NCI-H128 (cell line): ENCODE results near the gene IFNA21.
"Not testable (repeated sequence)": the region's sequence is repeated elsewhere in the genome, so short reads cannot be mapped to it uniquely, and the experiment has no call there.

Experiments used
- DNase-seq: peaks from one replicate; lab custom pipeline; 2025; ENCODE audit not compliant: unreplicated experiment; lab: John Stamatoyannopoulos, UW

The IFNA21 gene

DNA sequence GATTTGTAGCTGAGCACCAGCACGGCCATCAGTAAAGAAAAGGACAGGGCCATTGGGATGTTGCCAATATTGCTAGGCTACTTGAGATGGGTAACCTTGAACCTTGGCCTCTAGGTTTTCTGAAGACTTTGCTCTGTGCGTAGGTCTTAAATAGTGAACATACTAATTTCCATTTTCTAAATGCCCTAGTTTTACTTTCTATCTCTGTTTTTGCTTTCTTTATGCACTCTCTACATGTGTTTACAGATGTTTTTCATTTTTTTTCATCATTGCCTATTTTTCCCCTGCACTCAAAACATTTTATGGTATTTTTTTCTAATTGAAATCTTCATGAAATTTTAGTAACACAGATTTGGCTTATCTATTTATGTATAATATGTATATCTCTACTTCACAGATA lies at the start of gene IFNA21:
TSS of gene IFNA21 (minus strand) at position 101 of the 400 bp plus-strand sequence. CDS start at position 53, 48 bp downstream.
- not testable (repeated sequence) for DNase-seq

DNA sequence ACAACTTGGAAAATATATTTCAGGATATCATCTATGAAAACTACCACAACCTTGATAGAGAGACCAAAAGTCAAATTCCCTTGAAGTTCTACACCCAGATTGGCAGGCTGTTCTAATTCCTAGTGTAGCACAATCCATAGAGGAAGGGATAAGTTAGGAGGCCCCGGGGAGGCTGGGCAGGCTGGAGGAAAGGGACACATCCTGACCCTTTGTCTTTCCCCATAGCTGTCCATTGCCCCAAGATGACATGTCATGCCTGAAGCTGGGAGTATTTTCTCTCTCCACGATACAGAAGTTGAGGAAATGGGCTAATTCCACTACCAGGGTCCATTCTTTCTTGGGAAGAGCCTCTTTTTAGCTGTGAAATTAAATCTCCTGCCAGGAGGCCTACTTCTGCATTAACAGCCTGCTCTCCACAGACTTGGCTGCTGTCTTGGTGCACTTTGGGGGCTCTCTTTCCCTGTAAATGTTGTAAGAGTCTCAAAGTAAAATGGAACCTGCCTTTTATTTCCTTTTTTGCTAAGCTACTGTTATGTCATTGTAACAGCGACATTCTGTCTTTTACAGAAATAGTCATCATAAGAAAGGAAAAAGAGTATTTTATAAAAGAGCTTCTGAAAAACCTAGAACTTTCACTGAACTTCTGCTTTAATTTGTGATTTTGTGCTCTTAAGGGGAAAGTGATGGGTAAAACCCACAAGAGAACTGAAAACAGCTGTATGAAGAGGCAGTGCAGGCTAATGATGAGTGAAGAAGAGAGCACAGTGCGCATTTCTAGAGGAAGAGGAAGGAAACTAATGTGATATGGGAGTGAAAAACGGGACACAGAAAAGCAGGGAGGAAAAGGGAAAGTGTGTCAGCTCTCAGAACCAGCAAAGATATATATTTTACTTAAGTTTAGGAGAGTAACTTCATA lies 47.2 kb upstream of the IFNA21 start:
- not testable (repeated sequence) for DNase-seq

DNA sequence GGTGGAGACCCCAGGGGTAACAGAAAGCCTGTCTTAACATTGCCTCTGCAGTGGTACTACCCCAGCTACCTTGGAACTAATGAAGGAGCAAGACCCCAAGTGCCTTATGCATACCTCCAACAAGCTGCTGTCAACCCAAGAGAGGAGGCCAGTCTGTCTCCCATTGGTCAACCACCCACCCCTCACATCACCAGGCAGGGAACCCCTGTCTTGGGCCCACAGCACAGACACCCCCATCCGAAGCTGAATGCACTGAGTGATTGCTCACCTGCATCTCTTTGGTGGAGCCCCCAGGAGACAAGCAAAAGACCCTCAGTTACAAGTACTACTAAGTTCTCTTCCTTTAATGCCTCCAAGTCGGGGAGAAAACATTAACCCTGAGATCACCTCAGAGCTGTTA lies 45.7 kb upstream of the IFNA21 start:
- not testable (repeated sequence) for DNase-seq

DNA sequence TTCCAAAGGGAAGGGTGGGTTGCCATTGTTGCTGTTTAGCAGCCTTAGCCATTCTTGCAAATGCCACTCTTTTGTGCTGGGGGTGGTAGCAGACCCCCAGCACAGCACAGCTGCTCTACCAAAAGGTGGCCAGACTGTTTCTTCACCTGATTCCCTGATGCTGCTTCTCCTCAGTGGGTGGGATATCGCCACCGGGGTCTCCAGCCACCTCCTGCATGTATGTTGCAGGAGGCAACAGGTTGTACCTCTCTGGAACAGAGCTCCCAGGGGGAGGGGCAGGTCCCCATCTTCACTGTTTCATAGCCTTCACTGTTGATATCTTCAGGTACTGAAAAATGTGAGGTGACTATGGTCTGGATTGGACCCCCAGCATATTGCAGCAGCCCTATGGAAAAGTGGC lies 44.3 kb upstream of the IFNA21 start:
- not testable (repeated sequence) for DNase-seq

DNA sequence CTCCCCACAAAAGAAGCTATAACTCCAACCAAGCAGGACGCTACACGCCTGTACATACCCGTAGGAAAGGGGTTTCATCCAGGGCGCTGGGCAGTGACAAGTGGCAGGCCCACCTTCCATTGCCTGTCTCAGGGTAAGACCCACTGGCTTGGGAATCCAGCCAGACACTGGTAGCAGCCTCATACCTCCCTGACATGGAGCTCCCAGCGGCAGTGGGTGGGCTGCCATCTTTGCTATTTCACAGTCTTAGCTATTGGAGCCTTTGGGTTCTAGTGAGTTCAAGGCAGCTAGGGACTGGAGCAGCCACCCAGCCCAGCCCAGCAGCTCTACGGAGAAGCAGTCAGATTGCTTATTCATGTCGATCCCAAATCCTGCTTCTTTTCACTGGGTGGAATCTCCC lies 43.9 kb upstream of the IFNA21 start:
- no peak for DNase-seq

DNA sequence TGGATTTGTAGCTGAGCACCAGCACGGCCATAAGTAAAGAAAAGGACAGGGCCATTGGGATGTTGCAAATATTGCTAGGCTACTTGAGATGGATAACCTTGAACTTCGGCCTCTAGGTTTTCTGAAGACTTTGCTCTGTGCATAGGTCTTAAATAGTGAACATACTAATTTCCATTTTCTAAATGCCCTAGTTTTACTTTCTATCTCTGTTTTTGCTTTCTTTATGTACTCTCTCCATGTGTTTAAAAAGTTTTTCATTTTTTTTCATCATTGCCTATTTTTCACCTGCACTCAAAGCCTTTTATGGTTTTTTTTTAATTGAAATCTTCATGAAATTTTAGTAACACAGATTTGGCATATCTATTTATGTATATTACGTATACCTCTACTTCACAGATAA lies 40.6 kb upstream of the IFNA21 start, which contains the start of gene IFNA10:
TSS of gene IFNA10 (minus strand) at position 101 of the 400 bp plus-strand sequence. CDS start at position 55, 46 bp downstream.
- DNase-seq, result not testable (repeated sequence)

DNA sequence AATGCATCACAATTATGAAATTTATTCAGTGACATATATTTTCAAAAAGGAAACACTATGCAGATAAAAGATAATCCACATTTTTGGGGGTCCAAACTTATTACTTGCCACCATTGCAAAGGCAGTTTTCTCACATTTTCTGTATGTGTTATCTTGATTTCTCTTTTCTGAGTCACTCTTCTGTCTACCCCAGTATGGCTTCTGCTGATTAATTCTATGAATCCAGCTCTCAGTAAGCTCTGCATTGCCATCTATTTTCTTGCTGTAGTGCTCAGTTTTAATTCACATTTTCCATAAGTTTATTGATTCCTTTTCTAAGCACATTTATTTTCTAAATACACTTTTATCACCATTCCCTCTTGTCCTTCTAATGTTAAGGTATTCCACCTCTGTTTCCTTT lies 38.7 kb upstream of the IFNA21 start:
- no peak for DNase-seq

DNA sequence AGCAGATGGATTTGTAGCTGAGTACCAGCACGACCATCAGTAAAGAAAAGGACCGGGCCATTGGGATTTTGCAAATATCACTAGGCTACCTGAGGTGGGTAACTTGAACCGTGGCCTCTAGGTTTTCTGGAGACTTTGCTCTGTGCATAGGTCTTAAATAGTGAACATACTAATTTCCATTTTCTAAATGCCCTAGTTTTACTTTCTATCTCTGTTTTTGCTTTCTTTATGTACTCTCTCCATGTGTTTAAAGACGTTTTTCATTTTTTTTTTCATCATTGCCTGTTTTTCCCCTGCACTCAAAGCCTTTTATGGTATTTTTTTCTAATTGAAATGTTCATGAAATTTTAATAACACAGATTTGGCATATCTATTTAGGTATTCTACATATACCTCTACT lies 35.6 kb upstream of the IFNA21 start, which contains the start of gene IFNA7:
TSS of gene IFNA7 (minus strand) at position 101 of the 400 bp plus-strand sequence. CDS start at position 61, 40 bp downstream.
- DNase-seq, result not testable (repeated sequence)

DNA sequence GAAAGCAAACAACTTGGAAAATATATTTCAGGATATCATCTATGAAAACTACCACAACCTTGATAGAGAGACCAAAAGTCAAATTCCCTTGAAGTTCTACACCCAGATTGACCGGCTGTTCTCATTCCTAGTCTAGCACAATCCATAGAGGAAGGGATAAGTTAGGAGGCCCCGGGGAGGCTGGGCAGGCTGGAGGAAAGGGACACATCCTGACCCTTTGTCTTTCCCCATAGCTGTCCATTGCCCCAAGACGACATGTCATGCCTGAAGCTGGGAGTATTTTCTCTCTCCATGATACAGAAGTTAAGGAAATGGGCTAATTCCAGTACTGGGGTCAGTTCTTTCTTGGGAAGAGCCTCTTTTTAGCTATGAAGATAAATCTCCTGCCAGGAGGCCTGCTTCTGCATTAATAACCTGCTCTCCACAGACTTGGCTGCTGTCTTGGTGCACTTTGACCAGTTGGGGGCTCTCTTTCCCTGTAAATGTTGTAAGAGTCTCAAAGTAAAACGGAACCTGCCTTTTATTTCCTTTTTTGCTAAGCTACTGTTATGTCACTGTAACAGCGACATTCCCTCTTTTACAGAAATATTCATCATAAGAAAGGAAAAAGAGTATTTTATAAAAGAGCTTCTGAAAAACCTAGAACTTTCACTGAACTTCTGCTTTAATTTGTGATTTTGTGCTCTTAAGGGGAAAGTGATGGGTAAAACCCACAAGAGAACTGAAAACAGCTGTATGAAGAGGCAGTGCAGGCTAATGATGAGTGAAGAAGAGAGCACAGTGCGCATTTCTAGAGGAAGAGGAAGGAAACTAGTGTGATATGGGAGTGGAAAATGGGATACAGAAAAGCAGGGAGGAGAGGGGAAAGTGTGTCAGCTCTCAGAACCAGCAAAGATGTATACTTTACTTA lies 28.7 kb upstream of the IFNA21 start:
- not testable (repeated sequence) for DNase-seq

DNA sequence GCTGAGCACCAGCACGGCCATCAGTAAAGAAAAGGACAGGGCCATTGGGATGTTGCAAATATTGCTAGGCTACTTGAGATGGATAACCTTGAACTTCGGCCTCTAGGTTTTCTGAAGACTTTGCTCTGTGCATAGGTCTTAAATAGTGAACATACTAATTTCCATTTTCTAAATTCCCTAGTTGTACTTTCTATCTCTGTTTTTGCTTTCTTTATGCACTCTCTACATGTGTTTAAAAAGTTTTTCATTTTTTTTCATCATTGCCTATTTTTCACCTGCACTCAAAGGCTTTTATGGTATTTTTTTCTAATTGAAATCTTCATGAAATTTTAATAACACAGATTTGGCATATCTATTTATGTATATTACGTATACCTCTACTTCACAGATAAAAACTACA lies 21.0 kb upstream of the IFNA21 start, which contains the start of gene IFNA4:
TSS of gene IFNA4 (minus strand) at position 101 of the 400 bp plus-strand sequence. CDS start at position 45, 56 bp downstream.
- not testable (repeated sequence) for DNase-seq

DNA sequence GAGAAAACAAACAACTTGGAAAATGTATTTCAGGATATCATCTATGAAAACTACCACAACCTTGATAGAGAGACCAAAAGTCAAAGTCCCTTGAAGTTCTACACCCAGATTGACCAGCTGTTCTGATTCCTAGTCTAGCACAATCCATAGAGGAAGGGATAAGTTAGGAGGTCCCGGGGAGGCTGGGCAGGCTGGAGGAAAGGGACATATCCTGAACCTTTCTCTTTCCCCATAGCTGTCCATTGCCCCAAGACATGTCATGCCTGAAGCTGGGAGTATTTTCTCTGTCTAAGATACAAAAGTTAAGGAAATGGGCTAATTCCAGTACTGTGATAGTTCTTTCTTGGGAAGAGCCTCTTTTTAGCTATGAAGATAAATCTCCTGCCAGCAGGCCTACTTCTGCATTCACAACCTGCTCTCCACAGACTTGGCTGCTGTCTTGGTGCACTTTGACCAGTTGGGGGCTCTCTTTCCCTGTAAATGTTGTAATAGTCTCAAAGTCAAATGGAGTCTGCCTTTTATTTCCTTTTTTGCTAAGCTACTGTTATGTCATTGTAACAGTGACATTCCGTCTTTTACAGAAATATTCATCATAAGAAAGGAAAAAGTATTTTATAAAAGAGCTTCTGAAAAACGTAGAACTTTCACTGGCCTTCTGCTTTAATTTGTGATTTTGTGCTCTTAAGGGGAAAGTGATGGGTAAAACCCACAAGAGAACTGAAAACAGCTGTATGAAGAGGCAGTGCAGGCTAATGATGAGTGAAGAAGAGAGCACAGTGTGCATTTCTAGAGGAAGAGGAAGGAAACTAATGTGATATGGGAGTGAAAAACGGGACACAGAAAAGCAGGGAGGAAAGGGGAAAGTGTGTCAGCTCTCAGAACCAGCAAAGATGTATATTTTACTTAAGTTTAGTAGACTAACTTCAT lies 16.6 kb upstream of the IFNA21 start:
- not testable (repeated sequence) for DNase-seq

DNA sequence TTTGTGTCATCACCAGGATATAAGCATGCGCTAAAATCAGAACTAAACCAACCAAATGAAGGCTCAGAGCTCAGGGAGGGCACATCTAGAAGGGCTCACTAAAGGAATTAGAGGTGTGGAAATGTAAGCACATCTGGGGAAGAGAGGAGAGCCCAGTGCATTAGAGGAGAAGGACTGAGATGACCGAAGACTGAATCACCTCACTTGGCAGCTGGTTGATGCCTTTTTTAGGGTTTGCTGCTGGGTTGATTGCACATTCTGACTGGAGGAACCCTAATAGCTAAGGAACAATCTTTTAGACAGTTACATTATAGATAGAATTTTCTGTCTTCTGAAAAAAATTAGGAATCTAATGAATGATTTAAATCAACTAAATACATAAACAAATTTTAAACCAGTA lies 8.2 kb upstream of the IFNA21 start:
- no peak for DNase-seq

DNA sequence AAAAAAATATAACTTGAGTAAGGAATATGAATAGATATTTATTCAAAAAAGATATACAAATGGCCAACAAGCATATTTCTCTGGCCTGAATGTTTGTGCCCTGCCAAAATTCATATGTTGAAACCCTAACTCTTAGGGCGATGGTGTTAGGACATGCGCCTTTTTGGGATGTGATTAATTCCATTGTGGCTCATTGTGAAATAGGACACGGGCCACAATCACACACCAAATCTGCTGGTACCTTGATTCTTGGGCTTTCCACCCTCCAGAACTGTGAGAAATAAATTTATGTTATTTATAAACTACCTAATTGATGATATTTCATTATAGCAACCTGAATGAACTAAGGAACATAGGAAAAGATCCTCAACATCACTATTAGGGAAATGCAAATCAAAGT lies 5.7 kb upstream of the IFNA21 start:
- DNase-seq, result no peak

DNA sequence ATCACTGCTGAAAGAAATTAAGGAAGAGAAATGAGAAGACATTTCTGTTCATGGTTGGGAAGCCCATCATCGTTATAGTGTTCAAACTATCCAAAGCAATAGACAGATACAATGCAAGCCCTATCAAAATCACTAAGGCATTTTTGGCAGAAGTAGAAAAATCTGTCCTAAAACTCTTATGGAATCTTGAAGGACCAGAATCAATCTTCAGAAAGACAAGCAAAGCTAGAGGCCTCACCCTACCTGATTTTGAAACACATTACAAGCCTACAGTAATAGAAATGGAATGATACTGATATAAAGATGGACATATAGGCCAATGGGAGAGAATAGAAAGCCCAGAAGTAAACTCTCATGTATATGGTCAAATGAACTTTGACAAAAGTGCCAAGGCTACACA lies 4.9 kb upstream of the IFNA21 start:
- no peak for DNase-seq

DNA sequence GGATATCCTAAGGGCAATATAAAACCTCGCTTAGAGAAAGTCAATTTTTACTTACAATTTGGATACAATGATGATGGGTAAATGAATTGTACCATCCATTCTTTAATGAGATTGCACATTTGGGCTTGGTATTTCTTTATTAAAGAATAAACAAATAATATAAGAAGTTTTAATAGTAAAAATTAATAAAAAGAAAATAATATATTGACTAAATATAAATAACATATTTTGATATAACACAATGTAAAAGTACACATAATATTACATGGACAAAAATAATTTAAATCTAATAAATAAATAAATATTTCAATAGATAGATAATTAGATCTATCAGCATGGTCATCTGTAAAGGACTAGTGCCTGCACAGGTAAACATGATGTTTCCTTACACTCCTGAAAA lies 944 bp downstream of the IFNA21 start:
- no peak for DNase-seq

DNA sequence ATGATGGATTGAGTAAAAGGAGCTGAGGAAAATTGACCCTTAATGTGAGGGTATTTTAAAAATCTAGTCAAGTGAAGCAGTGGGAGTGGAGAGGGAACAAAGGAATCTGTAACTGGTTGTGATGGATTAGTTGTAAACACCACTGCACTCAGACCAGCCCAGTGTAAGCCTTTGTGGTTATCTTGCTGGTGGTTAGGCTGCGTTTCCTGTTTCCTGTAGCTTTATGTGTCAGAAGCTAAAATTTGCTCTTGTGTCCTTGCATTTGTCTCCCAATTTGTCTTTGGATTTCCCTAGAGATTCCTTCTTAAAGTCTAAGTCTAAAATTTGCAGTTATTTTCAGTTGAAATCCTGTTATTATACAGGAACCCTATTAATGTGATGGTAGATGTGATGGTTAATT lies 6.3 kb downstream of the IFNA21 start:
- no peak for DNase-seq

DNA sequence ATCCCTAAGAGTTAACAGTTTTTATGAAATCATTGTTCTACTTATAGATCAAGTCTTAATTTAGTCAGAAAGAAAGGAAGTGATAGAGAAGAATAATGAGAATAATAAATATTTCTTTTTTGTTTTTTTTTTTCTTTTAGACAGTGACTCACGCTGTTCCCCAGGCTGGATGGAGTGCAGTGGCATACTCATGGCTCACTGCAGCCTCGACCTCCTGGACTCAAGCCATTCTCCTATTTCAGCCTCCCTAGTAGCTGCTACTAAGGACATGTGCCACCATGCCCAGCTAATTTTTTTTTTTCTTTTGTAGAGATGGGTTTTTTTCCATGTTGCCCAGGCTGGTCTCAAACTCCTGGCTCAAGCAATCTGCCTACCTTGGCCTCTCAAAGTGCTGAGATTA lies 11.0 kb downstream of the IFNA21 start:
- no peak for DNase-seq

DNA sequence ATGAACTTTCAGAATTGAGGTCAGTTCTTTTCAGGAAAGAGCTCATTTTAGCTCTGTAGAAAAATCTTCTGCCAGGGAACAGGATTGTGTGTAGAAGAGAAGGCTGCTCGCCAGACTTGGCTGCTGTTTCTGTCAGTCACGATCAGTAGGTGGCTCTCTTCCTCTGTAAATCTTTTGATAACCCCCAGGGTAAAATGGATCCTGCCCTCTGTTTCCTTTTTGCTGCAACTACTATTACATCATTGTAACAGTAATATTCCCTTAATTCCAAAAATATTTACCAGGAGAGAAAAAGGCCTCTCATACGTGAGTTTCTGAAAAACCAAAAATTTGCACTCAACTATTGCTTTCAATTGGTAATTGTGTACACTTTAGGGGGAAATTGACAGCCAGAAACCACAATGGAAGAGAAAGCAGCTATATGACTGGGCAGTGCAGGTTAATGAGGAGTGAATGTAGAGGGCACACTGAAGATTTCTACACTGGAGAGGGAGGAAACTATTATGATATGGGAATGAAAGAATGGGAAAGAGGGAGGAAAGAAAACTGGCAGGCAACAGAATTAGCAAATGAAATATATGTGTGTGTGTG lies 12.3 kb downstream of the IFNA21 start:
- DNase-seq, result no peak

DNA sequence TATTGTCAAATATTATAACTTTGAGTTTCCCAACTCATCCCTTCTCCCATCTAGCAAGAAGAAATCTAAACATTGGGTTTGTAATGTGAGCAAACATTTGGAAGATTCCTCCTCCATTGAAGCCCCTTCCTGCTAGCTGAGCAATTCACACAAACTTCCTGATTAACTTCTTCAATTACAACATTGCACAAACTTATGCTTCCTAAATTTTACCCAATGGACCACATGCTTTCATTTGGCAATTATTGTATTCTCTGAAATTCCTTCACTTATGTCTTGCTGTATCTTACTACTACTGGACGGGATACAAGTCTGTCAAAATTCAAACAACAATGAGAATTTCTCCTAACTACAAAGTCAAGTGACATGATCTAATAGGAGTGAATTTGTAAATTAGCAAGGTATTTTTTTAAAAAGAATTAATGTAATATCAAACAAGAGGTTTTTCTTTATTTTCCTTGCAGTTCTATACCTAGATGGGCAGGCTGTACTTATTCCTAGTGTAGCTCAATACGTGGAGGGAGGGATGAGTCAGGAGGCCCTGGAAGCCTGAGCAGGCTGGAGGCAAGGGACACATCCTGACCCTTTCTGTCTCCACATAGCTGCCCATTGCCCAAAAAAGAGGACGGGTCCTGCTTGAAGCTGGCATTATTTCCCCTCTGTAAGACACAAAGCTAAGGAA lies 13.0 kb downstream of the IFNA21 start:
- no peak for DNase-seq
